Ovary (tissue), 9 donors: ENCODE results near the gene APOD. TPM values are rescaled to one million over a fixed set of nuclear protein-coding genes. Genes with fewer than 3 reads are reported as not detected.

Experiments
- DNase-seq, 5 donors: peaks; one replicate each; pipeline ENCODE4 v3.0.0-alpha.2; 2019 to 2020
- H3K27ac ChIP-seq, 2 donors: fragments of 200-600 bp; one replicate each; pipeline versions ENCODE4 v1.5.1 to v1.8.0; 2019 to 2022
- H3K27me3 ChIP-seq: fragments of 200-600 bp; one replicate; pipeline ENCODE4 v1.8.0; 2022
- H3K36me3 ChIP-seq: fragments of 200-600 bp; sonication (generic); one replicate; pipeline ENCODE4 v1.5.1; 2019
- H3K4me1 ChIP-seq: one replicate; pipeline ENCODE4 v1.8.1; 2013; ENCODE audit warnings: mild to moderate bottlenecking, moderate library complexity; ENCODE audit not compliant: insufficient read depth
- H3K4me3 ChIP-seq: fragments of 200-600 bp; sonication (generic); one replicate; pipeline ENCODE4 v1.5.1; 2017
- H3K9me3 ChIP-seq, 2 donors: fragments of 200-600 bp in 1 of 2; sonication (generic) in 1 of 2; one replicate each; pipeline versions ENCODE4 v1.5.1 to v1.8.1; 2013 to 2019; ENCODE audit warnings: mild to moderate bottlenecking in 1 of 2, moderate library complexity in 1 of 2
- CTCF ChIP-seq, 3 donors: fragments of 450-650 bp in 2 of 3; fragments of 200-600 bp in 1 of 3; IDR thresholded peaks; one replicate each; pipeline versions ENCODE4 v1.5.1 to v1.8.0; 2016 to 2022; ENCODE audit warnings: antibody characterized with exemption in 3 of 3, mild to moderate bottlenecking in 1 of 3
- EP300 ChIP-seq: sonication (generic); formaldehyde crosslinking; IDR thresholded peaks from one replicate; pipeline ENCODE4 v1.6.1; 2017; ENCODE audit warnings: antibody characterized with exemption
- POLR2A ChIP-seq: fragments of 450-650 bp; IDR thresholded peaks from one replicate; pipeline ENCODE4 v1.6.1; 2017; ENCODE audit warnings: antibody characterized with exemption, mild to moderate bottlenecking, moderate library complexity
- WGBS, 3 donors: extraction: QIAGEN DNeasy Blood & Tissue Kit in 1 of 3; methylation state at CpG; one replicate each; pipeline versions ENCODE4 v1.1.5 to v1.1.7; 2013 to 2017; 5-methylcytosine and 5-hydroxymethylcytosine counted together
- intact Hi-C, 4 donors: fragments of 100-400 bp; cut with DNase I; formaldehyde crosslinking; loops; one replicate each; pipeline versions ENCODE4 v1.11.0 to v1.15.1; 2022 to 2023
- polyA plus RNA-seq, 2 donors: library from polyadenylated mRNA; stranded (reverse); fragments of 200-250 nt in 1 of 2; fragments of 350-450 nt in 1 of 2; fragmentation: Illumina TruSeq in 1 of 2; extraction: RNeasy Lipid Tissue Mini Kit (QIAGEN cat#74804) in 1 of 2; gene quantifications; one replicate each; pipeline ENCODE4 v1.2.3, GENCODE V29; 2013 to 2014
- total RNA-seq, 7 donors: library from RNA; depleted of rRNA in 2 of 7; stranded (reverse); fragments of >200 nt in 2 of 7; fragmentation: NEBNext Ultra II Directional in 3 of 7; extraction: Animal tissue kit (Norgen Biotek cat#: 25700) in 3 of 7; gene quantifications; one replicate each; pipeline versions ENCODE4 v1.1.0 to v1.2.4, GENCODE V29; 2016 to 2023
- donor health status: DM: no; HTN: no; CAD: no; lungs with moderate emphysema.
- donor health status: DM: no; HTN: no; CAD: no.
- donor health status: Bipolar disorder and iron deficiency.
- donor health status: DM: yes; HTN: yes; CAD: no.
- donor health status: DM: no; HTN: no; CAD: no.
- donor health status: DM: yes; HTN: yes; CAD: no.

Gene APOD
- total and polyA plus RNA-seq, 9 donors, result 38.0 to 748 (median 101) TPM

- intact Hi-C loops, result no loop called here
- Histone ChIP-seq H3K36me3 (no peaks in the 10 kb centered on the region), H3K4me3 (no peak overlapping the region)
Measured at GRCh38 chr3:195578565-195578964, 5.2 kb downstream of the APOD start.

GRCh38 chr3:195577645-195578177, 6.0 kb downstream of the APOD start:
- no peaks in the 10 kb centered on the region for H3K27me3 ChIP-seq
- no peaks in the 10 kb centered on the region for H3K36me3 ChIP-seq
- no peak for DNase-seq
- no peak overlapping the region for H3K27ac ChIP-seq
- no peak overlapping the region for H3K4me3 ChIP-seq
- intact Hi-C loops, result no loop called here
- WGBS, 3 donors, result 79 to 92% (median 83%) methylated on average over 9 of the region's 9 CpGs
- H3K9me3 ChIP-seq, result no peaks in the 10 kb centered on the region
- H3K4me1 ChIP-seq, result peaks cover 3% of the 10 kb centered on the region
- no peak for TF ChIP-seq CTCF (IDR thresholded peaks at IDR 0.05)
- TF ChIP-seq EP300, result no peak
- no peak for TF ChIP-seq POLR2A

More at GRCh38 chr3:195578565-195578964, 5.2 kb downstream of the APOD start:
- WGBS, 3 donors, result 86 to 91% (median 91%) methylated on average over 6 of the region's 6 CpGs
- H3K27me3 ChIP-seq, result no peaks in the 10 kb centered on the region
- no peak for DNase-seq
- H3K27ac ChIP-seq, result no peak overlapping the region
- peaks cover 5% of the 10 kb centered on the region for H3K4me1 ChIP-seq
- H3K9me3 ChIP-seq, result no peaks in the 10 kb centered on the region
- no peak for TF ChIP-seq EP300
- TF ChIP-seq CTCF (IDR thresholded peaks at IDR 0.05), result no peak
- no peak for TF ChIP-seq POLR2A

GRCh38 chr3:195574497-195575304, 9.0 kb downstream of the APOD start:
- intact Hi-C loops, result loop anchor here in 1 of 4 donors (5.0 kb wide), 1 partner anchor 1968 kb away; no protein-coding TSS in a partner anchor
- H3K27ac ChIP-seq, result no peak overlapping the region
- WGBS, 3 donors, result 81 to 84% (median 83%) methylated on average over 8 of the region's 8 CpGs
- H3K4me3 ChIP-seq, result no peak overlapping the region
- no peaks in the 10 kb centered on the region for H3K4me1 ChIP-seq
- H3K27me3 ChIP-seq, result no peaks in the 10 kb centered on the region
- no peaks in the 10 kb centered on the region for H3K9me3 ChIP-seq
- DNase-seq, result no peak
- TF ChIP-seq EP300 (no peak), CTCF (IDR thresholded peaks at IDR 0.05) (no peak)
- H3K36me3 ChIP-seq, result no peaks in the 10 kb centered on the region

- Histone ChIP-seq H3K4me3 (no peak overlapping the region), H3K4me1 (no peaks in the 10 kb centered on the region), H3K27me3 (no peaks in the 10 kb centered on the region), H3K36me3 (no peaks in the 10 kb centered on the region), H3K9me3 (no peaks in the 10 kb centered on the region), H3K27ac (no peak overlapping the region)
- DNase-seq, result no peak
- 95 to 97% (median 95%) methylated on average over 19 of the region's 19 CpGs for WGBS, 3 donors
- intact Hi-C loops, result loop anchor here in 1 of 4 donors (5.0 kb wide), 1 partner anchor 1968 kb away; no protein-coding TSS in a partner anchor
- no peak for TF ChIP-seq POLR2A
Measured at GRCh38 chr3:195573611-195574496, 9.9 kb downstream of the APOD start.
